ENCODE measurements around the gene BUD31. TPM values are rescaled to one million over a fixed set of nuclear protein-coding genes. Genes with fewer than 3 reads are reported as not detected.

BUD31 gene
- total and polyA plus RNA-seq, 2 of the 4 experiments (the other 2 are of a cell fraction) = 72.6 to 97.2 TPM

DNA sequence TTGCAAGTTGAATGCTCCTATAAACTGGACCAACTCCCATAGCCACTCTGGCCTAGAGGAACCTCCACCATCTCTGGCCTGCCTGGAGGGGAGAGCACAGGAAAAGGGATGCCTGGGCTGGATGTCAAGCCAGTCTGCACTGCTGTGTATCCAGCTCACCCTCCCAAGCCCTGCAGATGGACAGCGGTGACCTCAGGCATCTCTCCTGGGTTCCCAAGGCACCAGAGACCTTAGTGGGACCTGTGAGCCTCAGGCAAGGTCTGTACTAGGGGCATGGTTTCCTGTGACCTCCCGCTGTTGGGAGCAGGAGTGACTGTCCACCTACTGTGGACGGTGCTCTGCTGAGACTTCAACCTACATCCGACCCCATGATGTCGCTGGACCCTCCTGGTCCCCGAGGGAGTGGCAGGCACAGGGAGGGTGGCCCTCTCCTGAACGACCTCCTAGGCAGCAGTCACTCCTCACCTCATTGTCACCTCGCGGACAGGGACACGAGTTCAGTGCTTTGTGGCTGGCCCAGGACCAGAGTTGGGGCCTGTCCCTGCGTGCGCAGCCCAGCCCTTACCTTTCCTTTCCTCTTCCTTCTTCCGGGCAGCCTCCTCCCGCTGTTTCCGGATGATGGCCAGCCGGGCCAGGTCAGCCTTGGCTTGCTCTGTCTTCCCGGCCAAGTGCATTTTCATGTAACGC lies 11.3 kb upstream of the BUD31 start:
- Histone ChIP-seq H4K20me1 (ENCODE audit: insufficient read depth, low read length) (peaks cover 70% of the 10 kb centered on the region), H4K8ac (ENCODE audit: low read depth in 2 of 2, low read length in 2 of 2) (no peak overlapping the region), H3K9me3 (ENCODE audit: control insufficient read depth, insufficient read depth, low read length) (no peaks in the 10 kb centered on the region), H3K79me1 (ENCODE audit: low read depth in 1 of 2, low read length in 2 of 2) (peaks cover 14 to 63% of the 10 kb centered on the region in 2 experiments; a peak in 3 of 4 replicates), H3K27me3 (ENCODE audit: control insufficient read depth, insufficient read depth, low read length) (no peaks in the 10 kb centered on the region), H2BK20ac (ENCODE audit: low read depth, low read length) (no peak overlapping the region), H2AK9ac (replicated peaks; ENCODE audit: low read depth, low read length, poor library complexity) (no peak overlapping the region), H3K27ac (ENCODE audit: insufficient read depth, low read length) (no peak overlapping the region), H4K5ac (ENCODE audit: low read depth, low read length) (no peak overlapping the region), H3K9ac (ENCODE audit: low read depth, low read length) (no peak overlapping the region), H2AK5ac (ENCODE audit: low read depth, low read length) (no peak overlapping the region), H3K4ac (ENCODE audit: low read depth, low read length) (no peak overlapping the region), H2BK120ac (ENCODE audit: low read depth, low read length) (no peak overlapping the region), H3K4me1 (ENCODE audit: control insufficient read depth, insufficient read depth, low read length) (peaks cover 9% of the 10 kb centered on the region), H4K91ac (ENCODE audit: insufficient read depth, low read depth, low read length) (no peak overlapping the region), H3K4me3 (ENCODE audit: insufficient read depth, low read depth, low read length) (no peak overlapping the region), H3K9me1 (ENCODE audit: insufficient read depth, low read length) (peaks cover 3% of the 10 kb centered on the region), H3K14ac (replicated peaks; ENCODE audit: low read depth, low read length) (no peak overlapping the region), H2BK15ac (ENCODE audit: low read depth, low read length) (no peak overlapping the region), H3K23ac (ENCODE audit: low read depth, low read length) (no peak overlapping the region), H3K56ac (ENCODE audit: extremely low read depth, insufficient read depth, low read length) (no peak overlapping the region; the same call in 1 of the 2 replicates), H2AFZ (replicated peaks; ENCODE audit: low read length, poor library complexity) (no peak overlapping the region), H3K18ac (ENCODE audit: low read depth, low read length) (no peak overlapping the region), H2BK5ac (ENCODE audit: low read depth, low read length, poor library complexity, severe bottlenecking) (no peak overlapping the region), H3K36me3 (ENCODE audit: control insufficient read depth, insufficient read depth, low read length) (peaks cover 76% of the 10 kb centered on the region), H3K4me2 (ENCODE audit: low read depth, low read length) (no peak overlapping the region)
- no TSS peak for BruUV-seq (replicated peaks)
- CTCF ChIA-PET = interaction anchor here (0.6 kb wide), 1 partner anchor 12 kb away, joined by 4 read pairs; no protein-coding TSS in a partner anchor
- POLR2A ChIA-PET (ENCODE audit: unreplicated experiment) = no interaction called here
- whole genome bisulfite sequencing, 2 experiments (ENCODE audit: extremely low coverage in 2 of 2, insufficient read length in 1 of 2) = 88% methylated on average over 4 of the region's 18 CpGs; no CpG with 5 or more reads in 1 of the 2 experiments
- TF ChIP-seq RCOR1 (IDR thresholded peaks at IDR 0.05; ENCODE audit: insufficient replicate concordance, low read length) (no peak), USF2 (IDR thresholded peaks at IDR 0.05; ENCODE audit: low read depth, low read length) (no peak), MAFK (IDR thresholded peaks at IDR 0.05; ENCODE audit: low read depth, low read length) (no peak), POLR2A (IDR thresholded peaks at IDR 0.05; ENCODE audit: low read depth, low read length) (no peak), BHLHE40 (IDR thresholded peaks at IDR 0.05; ENCODE audit: low read depth, low read length) (no peak)
- in situ Hi-C loops (cut with MboI; ENCODE audit: low sequenced_read_pairs) = no loop called here
- intact Hi-C loops (cut with micrococcal nuclease) = no loop called here
- no peak for ATAC-seq (ENCODE audit: low read depth)
- dilution Hi-C loops (cut with HindIII; ENCODE audit: low sequenced_read_pairs, unreplicated experiment) = no loop called here
- no peak for DNase-seq

Measured in IMR-90 (cell line).